ENCODE results near the gene SIX1. TPM values are rescaled to one million over a fixed set of nuclear protein-coding genes. Genes with fewer than 3 reads are reported as not detected.
A peak's percentile ranks its signal among the peaks of the same experiment; 100 is the strongest.

SIX1 gene
- total and polyA plus RNA-seq, 2 experiments from 2014 or later: 0.35 to 0.71 TPM

GRCh38 chr14:60653701-60654161 is 4.5 kb upstream of the SIX1 start:
- Histone ChIP-seq H3K27me3 (ENCODE audit: insufficient read depth) (peaks cover 100% of the 10 kb centered on the region), H3K36me3 (ENCODE audit: insufficient read depth) (no peaks in the 10 kb centered on the region), H3K4me3 (peak overlapping the region; percentile 49), H3K27ac (ENCODE audit: low read depth) (no peak overlapping the region), H3K9me2 (ENCODE audit: insufficient read depth) (no peaks in the 10 kb centered on the region), H3F3A (replicated peaks; ENCODE audit: low read depth) (peaks cover 34% of the 10 kb centered on the region), H3K4me1 (ENCODE audit: insufficient read depth) (peaks cover 67% of the 10 kb centered on the region), H3K79me2 (replicated peaks; ENCODE audit: insufficient read depth) (no peaks in the 10 kb centered on the region), H2AFZ (no peak overlapping the region; the same call in 1 of the 2 replicates), H3K4me2 (peak overlapping the region; percentile 89), H4K20me1 (replicated peaks; ENCODE audit: insufficient read depth) (peaks cover 14% of the 10 kb centered on the region)
- Mint-ChIP-seq H3K4me3 (peak overlapping the region; percentile 71), H3K27ac (no peak overlapping the region), H3K4me1 (peaks cover 63% of the 10 kb centered on the region), H3K9me3 (no peaks in the 10 kb centered on the region), H3K36me3 (ENCODE audit: low read depth) (no peaks in the 10 kb centered on the region; the same call in 2 of the 3 replicates), H3K27me3 (ENCODE audit: insufficient read depth, low read depth, poor library complexity) (peaks cover 98% of the 10 kb centered on the region)
- peak; percentile 65 for DNase-seq (ENCODE audit: low spot score)
- no peak for ATAC-seq
- TF ChIP-seq STAT1 (IDR thresholded peaks at IDR 0.05; ENCODE audit: unreplicated experiment): no peak
- TF ChIP-seq EZH2 (IDR thresholded peaks at IDR 0.05; ENCODE audit: low read depth, unreplicated experiment): peak; percentile 75
- no peak for TF ChIP-seq ETS1 (IDR thresholded peaks at IDR 0.05)
- no peak for TF ChIP-seq JUNB (IDR thresholded peaks at IDR 0.05; ENCODE audit: unreplicated experiment)
- no peak for TF ChIP-seq ZNF331 (CRISPR knock-in tag; IDR thresholded peaks at IDR 0.05; ENCODE audit: low read depth)
- TF ChIP-seq CREB1 (CRISPR knock-in tag; IDR thresholded peaks at IDR 0.05; ENCODE audit: low read depth): 0 out of 2 replicates have a peak, but pooled peaks have one; percentile 16
- no peak for TF ChIP-seq ZNF462 (CRISPR knock-in tag; IDR thresholded peaks at IDR 0.05)
